Left renal pelvis (tissue), 4 donors: ENCODE results near the gene RAB3C. TPM values are rescaled to one million over a fixed set of nuclear protein-coding genes. Genes with fewer than 3 reads are reported as not detected.
"Not testable (repeated sequence)": the region's sequence is repeated elsewhere in the genome, so short reads cannot be mapped to it uniquely, and the experiment has no call there.

Source experiments
- DNase-seq, 4 donors: peaks; one replicate each; pipeline ENCODE4 v3.0.0-alpha.2; 2013; ENCODE audit warnings: low read depth in 4 of 4, low spot score in 3 of 4
- polyA plus RNA-seq, 4 donors: library from polyadenylated mRNA; unstranded; fragments of 120-200 nt; gene quantifications; one replicate each; pipeline ENCODE4 v1.2.1, GENCODE V29; 2013; ENCODE audit not compliant: insufficient read length in 4 of 4

The RAB3C gene, protein sequence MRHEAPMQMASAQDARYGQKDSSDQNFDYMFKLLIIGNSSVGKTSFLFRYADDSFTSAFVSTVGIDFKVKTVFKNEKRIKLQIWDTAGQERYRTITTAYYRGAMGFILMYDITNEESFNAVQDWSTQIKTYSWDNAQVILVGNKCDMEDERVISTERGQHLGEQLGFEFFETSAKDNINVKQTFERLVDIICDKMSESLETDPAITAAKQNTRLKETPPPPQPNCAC
- 1 to 10 TPM; 1.1 to 2.3 (median 2.0) TPM for polyA plus RNA-seq

DNA sequence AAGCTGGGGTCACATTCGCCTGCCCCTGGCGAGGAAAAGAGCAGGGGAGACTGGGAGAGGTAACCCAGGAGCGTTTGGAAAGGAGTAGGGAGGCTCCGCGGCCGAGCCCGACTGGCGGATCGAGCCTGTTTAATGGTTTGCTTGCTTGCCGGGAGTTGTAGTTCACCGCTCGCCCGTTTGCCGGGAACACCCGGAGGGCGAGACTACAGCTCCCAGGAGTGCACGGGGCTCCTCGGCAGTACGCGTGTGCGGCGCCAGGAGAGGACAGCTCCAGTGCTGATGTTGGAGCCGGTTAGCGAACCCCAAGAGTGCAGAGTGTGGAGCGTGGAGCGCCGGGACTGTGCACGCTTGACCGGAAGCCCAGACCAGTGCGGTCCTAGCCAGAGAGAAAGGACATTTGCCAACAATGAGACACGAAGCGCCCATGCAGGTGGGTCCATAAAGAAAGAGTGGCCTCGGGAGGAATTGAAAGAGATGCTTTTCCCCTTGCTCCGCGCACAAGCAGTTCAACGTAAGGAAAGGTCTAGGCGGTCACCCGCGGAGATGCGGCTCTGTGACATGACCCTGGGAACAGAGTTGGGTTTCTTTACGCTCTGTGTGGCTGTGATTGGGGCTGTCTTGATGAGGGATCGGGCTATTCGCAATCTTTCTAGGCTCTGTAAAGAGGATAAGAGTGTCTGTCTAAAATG lies at the start of gene RAB3C:
TSS of gene RAB3C (plus strand) at position 273 of the 689 bp plus-strand sequence. CDS start at position 407, 134 bp downstream.
- DNase-seq: peak; percentile 82 to 90 (median 83)

DNA sequence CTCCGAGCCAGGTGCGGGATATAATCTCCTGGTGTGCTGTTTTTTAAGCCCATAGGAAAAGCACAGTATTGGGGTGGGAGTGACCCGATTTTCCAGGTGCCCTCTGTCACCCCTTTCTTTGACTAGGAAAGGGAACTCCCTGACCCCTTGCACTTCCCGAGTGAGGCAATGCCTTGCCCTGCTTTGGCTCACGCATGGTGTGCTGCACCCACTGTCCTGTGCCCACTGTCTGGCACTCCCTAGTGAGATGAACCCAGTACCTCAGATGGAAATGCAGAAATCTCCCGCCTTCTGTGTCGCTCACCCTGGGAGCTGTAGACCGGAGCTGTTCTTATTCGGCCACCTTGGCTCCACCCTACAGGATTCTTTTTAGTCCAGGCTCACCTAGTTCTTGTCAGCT lies 40.9 kb upstream of the RAB3C start:
- DNase-seq: not testable (repeated sequence)

DNA sequence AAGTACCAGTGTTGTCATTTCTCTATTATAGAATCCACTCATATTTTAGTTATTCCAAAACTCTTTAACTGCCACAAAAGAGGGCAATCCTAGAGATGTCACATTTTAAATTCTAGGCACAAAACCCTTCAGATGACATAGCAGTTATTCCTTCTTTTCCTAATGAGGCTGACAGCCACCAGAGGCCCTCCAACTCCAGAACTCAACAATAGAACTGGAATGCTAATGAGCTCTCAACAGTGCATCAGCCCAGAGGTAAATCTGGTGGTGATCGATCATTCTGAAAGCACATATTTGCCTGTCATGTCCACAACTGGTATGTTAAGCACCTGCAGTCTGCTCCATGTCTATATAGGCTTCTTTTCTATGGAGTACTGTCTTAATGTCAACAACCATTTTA lies 40.2 kb upstream of the RAB3C start:
- no peak for DNase-seq

DNA sequence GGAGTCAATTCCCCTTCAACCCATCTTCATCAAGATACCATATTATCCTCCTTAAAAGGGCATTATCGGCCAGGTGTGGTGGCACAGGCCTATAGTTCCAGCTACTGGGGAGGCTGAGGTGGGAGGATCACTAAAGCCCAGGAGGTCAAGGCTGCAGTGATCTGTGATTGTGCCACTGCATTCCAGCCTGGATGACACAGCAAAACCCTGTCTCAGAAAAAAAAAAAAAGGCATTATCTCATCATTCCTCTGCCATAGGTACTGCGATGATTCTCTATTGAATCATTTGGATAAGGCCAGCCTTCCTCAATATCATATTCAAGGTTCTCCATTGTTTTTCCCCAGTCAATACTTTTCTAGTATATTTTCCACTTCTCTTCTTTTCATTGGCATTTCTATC lies 39.2 kb upstream of the RAB3C start:
- DNase-seq: no peak

DNA sequence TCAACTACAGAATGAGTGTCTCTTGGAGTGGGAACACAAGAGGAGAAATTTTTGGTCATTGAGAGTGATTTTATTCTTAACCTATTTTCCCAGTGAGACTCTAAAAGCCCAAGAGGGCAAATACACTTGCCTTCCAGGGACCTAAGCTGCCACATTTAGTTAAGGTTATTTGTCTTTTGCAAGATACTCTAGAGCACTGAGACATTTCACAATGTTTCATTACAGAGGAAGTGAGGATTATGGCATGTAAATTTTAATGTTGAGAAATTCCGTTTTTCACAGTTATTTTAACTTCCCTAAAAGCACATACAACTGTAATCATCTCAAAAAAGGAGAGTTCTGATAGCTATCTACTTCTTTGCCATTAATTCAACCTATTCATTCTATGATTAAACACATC lies 38.7 kb upstream of the RAB3C start:
- DNase-seq: no peak

DNA sequence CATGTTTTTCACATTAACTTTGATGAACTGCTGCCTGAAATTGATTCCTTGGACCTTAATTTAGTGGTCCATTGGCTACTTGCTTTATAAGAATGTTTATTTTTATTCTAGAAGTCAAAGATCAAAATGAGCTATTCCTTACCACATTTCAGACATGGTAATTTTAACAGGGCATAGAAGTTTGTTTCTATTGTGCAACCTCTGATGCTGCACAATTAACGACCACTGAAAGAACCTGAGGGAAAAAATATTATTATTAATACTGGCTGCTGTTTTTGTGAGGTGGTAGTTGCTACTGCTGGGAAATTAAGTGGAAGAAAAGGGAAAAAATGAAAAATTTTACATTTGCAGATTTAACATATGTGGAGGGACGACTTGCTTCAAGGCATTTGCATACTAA lies 37.9 kb upstream of the RAB3C start:
- DNase-seq: no peak

DNA sequence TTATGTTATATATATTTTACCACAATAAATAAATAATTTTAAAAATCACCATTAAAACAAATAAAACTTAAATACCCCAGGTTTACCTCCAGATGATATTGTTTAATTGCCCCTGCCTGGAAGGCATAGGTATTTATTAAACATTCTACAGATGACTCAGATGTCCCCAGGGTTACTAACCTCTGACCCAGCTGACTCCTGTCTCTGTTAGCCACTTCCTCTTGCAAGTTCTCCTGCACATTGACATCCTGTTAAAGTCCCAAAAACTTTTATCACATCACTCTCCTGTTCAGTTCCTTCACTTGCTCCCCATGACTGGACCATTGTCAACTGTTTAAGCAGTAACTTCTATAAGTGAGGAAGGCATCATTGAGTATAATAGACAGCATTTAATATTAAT lies 37.0 kb upstream of the RAB3C start:
- no peak for DNase-seq

DNA sequence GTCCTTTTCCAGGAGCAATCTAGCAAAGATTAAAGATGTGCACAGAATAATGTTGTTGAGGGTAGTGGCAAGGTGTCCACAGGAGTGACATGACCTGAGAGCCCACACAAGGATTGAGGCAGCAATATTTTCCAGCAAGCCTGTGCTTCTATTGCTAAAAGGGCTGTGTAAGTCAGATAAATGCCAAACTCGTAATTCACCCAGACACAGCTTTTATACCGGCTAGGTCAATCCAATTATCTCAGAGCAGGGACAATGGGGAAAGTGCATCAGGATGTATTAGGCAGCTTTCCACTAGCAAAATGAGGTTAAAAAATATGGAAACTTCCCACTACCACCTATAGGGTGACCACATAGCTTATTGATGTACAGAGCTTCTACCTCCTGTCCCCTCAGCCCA lies 34.8 kb upstream of the RAB3C start:
- DNase-seq: no peak

DNA sequence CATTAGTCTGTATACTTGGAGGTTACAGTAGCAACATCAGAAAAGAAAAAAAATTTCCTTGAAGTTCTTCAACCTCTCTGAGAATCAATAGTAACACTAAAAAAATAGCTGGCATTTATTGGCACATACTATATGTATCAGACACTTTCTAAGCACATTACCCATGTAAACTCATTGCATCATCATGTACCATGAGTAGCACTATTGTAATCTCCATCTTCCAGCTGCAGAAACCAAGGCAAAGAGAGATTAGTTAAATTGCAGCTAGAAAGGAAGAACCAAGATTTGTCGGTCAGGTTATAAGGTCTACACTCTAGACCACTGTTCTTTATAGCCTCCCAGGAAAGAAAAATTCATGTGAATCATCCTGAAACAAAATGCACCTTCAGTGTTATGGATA lies 31.4 kb upstream of the RAB3C start:
- DNase-seq: no peak

DNA sequence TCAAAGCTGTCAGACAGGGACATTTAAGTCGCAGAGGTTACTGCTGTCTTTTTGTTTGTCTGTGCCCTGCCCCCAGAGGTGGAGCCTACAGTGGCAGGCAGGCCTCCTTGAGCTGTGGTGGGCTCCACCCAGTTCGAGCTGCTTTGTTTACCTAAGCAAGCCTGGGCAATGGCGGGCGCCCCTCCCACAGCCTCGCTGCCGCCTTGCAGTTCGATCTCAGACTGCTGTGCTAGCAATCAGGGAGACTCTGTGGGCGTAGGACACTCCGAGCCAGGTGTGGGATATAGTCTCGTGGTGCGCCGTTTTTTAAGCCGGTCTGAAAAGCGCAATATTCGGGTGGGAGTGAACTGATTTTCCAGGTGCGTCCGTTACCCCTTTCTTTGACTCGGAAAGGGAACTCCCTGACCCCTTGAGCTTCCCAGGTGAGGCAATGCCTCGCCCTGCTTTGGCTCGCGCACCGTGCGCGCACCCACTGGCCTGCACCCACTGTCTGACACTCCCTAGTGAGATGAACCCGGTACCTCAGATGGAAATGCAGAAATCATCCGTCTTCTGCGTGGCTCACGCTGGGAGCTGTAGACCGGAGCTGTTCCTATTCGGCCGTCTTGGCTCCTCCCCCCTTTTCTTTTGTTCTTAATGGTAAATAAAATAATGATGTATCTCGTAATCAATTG lies 25.1 kb upstream of the RAB3C start:
- not testable (repeated sequence) for DNase-seq

DNA sequence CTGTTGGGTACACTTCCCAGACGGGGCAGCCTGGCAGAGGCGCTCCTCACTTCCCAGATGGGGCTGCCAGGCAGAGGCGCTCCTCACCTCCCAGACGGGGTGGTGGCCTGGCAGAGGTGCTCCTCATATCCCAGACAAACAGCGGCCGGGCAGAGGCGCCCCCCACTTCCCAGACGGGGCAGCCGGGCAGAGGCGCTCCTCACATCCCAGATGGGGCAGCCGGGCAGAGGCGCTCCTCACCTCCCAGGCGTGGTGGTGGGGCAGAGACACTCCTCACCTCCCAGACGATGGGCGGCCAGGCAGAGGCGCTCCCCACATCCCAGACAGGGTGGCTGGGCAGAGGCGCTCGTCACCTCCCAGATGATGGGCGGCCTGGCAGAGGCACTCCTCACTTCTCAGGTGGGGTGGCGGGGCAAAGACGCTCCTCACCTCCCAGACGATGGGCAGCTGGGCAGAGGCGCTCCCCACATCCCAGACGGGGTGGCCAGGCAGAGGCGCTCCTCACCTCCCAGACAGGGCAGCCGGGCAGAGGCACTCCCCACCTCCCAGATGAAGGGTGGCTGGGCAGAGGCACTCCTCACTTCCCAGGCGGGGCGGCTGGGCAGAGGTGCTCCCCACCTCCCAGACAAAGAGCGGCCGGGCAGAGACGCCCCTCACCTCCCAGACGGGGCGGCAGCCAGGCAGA lies 19.7 kb upstream of the RAB3C start:
- not testable (repeated sequence) for DNase-seq

DNA sequence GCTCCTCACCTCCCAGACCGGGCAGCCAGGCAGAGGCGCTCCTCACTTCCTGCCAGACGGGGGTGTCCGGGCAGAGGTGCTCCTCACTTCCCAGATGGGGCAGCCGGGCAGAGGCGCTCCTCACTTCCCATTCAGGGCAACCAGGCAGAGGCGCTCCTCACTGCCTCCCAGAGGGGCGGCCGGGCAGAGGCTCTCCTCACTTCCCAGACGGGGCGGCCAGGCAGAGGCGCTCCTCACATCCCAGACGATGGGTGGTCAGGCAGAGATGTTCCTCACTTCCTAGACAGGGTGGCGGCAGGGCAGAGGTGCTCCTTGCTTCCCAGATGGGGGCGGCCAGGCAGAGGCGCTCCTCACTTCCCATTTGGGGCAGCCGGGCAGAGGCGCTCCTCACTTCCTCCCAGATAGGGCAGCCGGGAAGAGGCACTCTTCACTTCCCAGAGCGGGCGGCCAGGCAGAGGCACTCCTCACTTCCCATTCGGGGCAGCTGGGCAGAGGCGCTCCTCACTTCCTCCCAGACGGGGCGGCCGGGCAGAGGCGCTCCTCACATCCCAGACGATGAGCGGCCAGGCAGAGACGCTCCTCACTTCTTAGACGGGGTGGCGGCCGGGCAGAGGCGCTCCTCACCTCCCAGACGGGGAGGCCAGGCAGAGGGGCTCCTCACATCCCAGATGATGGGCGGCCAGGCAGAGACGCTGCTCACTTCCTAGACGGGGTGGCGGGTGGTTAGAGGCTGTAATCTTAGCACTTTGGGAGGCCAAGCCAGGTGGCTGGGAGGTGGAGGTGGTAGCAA lies 18.6 kb upstream of the RAB3C start:
- not testable (repeated sequence) for DNase-seq

DNA sequence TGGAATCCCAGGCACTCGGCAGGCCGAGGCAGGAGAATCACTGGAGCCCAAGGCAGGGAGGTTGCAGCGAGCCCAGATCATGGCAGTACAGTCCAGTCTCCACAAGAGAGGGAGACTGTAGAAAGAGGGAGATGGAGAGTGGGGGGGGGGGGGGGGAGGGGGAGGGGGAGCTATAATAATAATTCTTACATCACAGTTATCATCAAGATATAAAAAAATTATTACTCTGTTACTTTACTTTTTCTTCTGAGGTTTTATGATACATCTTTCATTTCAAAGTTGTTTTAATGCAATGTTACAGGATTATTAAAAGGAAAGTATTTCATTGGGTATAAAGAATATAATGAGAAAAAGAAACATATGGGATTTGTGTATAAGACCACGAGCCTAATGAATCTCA lies 17.8 kb upstream of the RAB3C start:
- DNase-seq: no peak

DNA sequence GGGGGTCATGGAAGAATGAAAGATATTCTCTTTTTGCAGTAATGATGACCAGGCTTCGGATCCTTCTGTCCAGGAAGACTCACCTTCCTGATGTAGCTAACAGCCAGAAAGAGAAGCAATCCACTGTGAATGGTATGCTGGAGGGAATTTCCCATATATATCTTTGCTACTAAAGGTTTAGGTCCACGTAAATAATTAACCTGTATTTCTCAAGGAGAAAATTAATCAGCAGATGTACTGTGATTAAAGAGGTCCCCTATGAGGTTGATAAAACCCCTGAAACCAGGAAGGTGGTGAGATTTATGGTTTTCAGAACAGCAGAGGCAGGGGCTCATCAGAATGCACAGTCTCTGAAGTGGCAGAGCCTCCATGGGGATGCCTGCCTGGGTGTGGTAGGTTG lies 11.4 kb upstream of the RAB3C start:
- no peak for DNase-seq

DNA sequence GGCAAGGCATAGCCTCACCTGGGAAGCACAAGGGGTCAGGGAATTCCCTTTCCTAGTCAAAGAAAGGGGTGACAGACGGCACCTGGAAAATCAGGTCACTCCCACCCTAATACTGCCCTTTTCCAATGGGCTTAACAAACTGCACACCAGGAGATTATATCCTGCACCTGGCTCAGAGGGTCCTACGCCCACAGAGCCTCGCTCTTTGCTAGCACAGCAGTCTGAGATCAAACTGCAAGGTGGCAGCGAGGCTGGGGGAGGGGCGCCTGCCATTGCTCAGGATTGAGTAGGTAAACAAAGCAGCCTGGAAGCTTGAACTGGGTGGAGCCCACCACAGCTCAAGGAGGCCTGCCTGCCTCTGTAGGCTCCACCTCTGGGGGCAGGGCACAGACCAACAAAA lies 9.9 kb upstream of the RAB3C start:
- DNase-seq: not testable (repeated sequence)

DNA sequence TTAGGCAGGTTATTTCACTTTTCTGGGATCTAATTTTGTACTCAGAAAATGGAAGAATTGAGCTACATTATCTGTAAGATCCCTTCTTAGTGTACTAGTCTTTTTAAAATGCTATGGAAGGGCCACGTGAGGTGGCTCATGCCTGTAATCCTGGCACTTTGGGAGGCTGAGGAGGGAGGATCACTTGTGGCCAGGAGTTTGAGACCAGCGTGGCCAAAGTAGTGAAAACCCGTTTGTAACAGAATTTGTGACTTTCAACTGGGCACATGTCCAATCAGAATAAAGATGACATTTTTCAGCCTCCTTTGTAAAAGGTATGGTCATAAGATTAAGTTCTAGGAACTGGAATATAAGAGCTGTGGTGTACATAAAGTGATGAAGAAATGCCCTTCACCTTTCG lies 3.1 kb upstream of the RAB3C start:
- DNase-seq: no peak

DNA sequence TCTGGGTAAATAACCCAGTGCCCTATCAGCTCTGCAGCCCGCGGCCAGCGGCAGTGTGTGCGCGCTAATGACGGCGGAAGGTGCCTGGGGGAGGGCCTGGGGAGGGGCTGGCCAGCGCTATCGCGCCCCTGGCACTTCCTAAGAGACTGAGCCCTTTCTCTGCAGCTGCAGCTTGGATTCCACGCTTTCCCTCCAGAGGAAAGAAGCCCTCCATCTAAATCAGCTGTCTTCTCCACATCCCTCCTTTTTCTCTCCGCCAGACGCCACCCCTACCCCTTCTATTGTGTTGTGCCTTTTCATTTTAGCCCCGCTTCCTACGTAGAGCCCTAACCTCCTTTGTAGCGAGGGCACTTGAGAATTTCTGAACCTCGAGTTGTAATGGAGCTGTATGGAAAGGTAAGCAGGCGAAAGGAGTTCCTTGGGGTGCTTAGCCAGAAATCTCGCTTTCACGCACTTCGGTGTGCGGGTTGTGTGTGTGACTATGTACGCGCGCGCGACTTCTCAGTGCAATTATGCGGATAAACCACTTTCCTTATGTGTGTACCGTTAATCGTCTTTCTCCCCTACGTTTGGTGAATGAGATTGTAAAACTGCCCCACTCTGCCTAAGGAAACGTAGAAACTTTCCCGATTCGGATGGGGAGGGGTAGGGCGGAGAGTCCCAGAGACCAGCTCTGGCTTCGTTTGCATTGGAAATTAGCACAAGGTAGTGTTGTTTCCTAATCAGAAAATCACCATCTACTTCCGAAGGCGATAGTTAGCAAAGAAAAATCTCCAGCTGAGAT lies 664 bp upstream of the RAB3C start:
- DNase-seq: peak in 1 of 4 donors; percentile 5

DNA sequence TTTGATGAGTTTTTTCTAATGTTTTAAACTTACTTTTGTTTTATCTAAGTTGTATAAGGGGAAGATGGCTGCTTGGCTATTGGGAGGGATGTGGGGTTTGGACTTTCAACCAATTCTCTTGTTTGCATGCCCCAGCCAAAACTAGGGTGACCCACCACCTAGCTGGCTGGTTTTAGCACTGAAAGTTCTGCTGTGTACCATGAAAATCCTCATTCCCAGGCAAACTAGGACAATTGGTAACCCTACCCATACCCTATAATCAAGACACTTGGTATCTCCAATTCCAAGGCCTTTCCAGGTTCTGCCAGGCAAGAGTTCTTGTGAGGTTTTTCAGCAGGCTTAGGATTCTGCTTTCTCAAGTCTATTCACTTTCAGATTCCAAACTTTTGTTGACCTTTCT lies 13.1 kb downstream of the RAB3C start:
- DNase-seq: no peak

DNA sequence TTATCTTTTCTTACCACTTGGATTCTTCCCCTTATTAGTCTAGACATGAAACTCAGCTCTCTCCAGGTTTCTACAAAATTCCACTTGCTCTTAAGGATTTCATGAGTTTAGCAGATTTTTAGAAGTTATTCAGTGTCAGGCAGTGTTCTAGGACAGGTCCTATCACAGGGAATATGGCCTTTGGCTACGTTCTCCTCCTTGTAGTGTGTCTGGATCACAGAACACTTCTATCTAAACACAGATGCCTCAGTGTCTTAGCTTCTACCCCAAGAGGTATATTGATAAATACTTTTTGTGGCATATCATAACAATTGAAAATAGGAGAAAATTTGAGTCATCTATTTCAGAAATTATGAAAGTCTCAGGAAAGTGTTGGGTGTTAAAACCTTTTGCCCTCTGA lies 15.6 kb downstream of the RAB3C start:
- DNase-seq: no peak

DNA sequence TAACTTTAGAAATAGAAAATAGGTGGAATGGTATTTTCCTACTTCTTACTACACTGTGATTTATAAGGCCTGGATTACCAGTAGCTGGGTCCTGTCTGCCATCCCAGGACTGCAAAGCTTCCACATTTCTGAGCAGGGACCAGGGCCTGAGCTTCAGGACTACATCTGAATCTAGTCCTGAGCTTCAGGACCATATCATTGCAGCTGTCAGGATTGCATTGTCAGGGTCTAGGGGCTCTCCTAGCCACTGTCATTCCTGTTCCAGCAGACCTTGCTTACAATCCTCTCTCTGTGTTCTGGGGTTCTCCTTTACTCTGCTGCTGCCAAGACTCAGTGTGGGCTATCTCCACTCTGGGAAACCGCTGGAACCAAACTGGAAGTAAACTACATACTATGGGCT lies 16.3 kb downstream of the RAB3C start:
- DNase-seq: no peak
